HG03066 (cell line): ENCODE measurements around the gene ZNF761.

Source experiments
- ATAC-seq: cut with Tn5 transposase; IDR thresholded peaks from one replicate; pipeline ENCODE4 v1.9.1; 2021; ENCODE audit warnings: low read depth; ENCODE audit not compliant: unreplicated experiment

ZNF761 gene

DNA sequence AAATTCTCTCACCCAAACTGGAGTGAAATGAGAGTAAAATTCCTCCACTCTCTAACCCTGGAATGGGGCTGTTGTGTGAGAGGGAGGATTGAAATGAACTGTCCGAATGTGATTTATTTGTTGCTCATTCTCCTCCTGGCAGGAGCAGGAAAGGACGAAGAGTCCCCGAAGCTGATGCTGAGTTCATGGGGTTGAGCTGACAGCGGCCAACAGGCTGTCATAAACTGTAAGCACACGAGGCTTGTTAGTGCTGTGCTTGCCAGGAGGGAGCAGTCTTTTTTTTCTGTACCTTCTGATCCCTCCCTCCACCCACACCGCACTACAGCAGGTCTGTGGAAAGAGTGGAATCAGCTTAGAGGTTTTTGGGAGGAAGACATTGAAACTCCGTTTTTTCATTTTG is 73.1 kb downstream of the ZNF761 start:
- ATAC-seq = no peak

DNA sequence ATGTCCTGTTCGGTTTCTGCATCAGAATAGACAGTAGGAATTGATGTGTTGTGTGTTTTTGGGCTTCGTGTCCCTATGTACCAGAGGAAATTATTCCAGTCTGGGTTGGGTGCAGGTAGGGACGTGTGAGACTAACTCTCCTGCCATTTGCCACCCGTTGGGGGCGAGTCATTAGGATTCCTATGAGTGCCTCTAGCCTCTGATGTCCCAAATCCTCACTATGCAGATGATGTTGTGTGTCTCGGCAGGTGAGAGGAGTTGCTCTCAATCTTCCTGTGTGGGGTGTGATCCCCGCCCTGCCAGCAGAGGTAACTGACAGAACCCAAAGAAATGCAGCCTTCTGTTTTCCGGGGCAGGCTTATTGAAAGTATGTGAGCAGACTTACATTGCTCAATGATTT is 74.9 kb downstream of the ZNF761 start:
- ATAC-seq = no peak
